DMS53 (cell line): Measurements from ENCODE around the gene CRPPA.
"Not testable (repeated sequence)": the region's sequence is repeated elsewhere in the genome, so short reads cannot be mapped to it uniquely, and the experiment has no call there.

Experiments
- DNase-seq: peaks from one replicate; lab custom pipeline; 2025; lab: John Stamatoyannopoulos, UW

CRPPA gene

GRCh38 chr7:16397501-16398145, 23.7 kb downstream of the CRPPA start:
- DNase-seq, result peak; percentile 36

GRCh38 chr7:16396766-16397500, 24.4 kb downstream of the CRPPA start:
- no peak for DNase-seq

- no peak for DNase-seq
Measured at GRCh38 chr7:16395121-16395520, 26.2 kb downstream of the CRPPA start.

- no peak for DNase-seq
Measured at GRCh38 chr7:16393862-16394422, 27.4 kb downstream of the CRPPA start.

- DNase-seq, result no peak
Measured at GRCh38 chr7:16392990-16393523, 28.3 kb downstream of the CRPPA start.

GRCh38 chr7:16383786-16384185, 37.6 kb downstream of the CRPPA start:
- not testable (repeated sequence) for DNase-seq

GRCh38 chr7:16383103-16383502, 38.2 kb downstream of the CRPPA start:
- DNase-seq, result not testable (repeated sequence)
